Small intestine (tissue), 16 donors: Measurements from ENCODE around the gene DISP2. TPM values are rescaled to one million over a fixed set of nuclear protein-coding genes. Genes with fewer than 3 reads are reported as not detected.
A peak's percentile ranks its signal among the peaks of the same experiment; 100 is the strongest.

Source experiments
- DNase-seq, 2 donors: peaks; one replicate each; pipeline versions ENCODE4 v3.0.0 to v3.0.0-alpha.2; 2013
- FAIRE-seq: peaks from 2 replicates; lab custom pipeline; 2012; peaks lifted over from hg19 to GRCh38; lab: Jason Lieb, UNC
- H3K27ac ChIP-seq, 3 donors: one replicate each; pipeline ENCODE4 v1.5.1; 2013; ENCODE audit warnings: low read length in 2 of 3, mild to moderate bottlenecking in 2 of 3, control low read depth in 1 of 3, inconsistent platforms in 1 of 3, low read depth in 1 of 3, moderate library complexity in 1 of 3
- H3K27me3 ChIP-seq, 3 donors: one replicate each; pipeline ENCODE4 v1.6.1; 2013; ENCODE audit warnings: low read length in 3 of 3, inconsistent platforms in 1 of 3; ENCODE audit not compliant: control insufficient read depth in 3 of 3, insufficient read depth in 3 of 3
- H3K36me3 ChIP-seq, 3 donors: one replicate each; pipeline ENCODE4 v1.6.1; 2013; ENCODE audit warnings: low read length in 3 of 3, inconsistent platforms in 1 of 3, low read depth in 1 of 3, mild to moderate bottlenecking in 1 of 3, moderate library complexity in 1 of 3; ENCODE audit not compliant: control insufficient read depth in 3 of 3, insufficient read depth in 2 of 3
- H3K4me1 ChIP-seq, 3 donors: one replicate each; pipeline ENCODE4 v1.6.1; 2013; ENCODE audit warnings: low read length in 2 of 3, inconsistent platforms in 1 of 3, low read depth in 1 of 3, mild to moderate bottlenecking in 1 of 3, moderate library complexity in 1 of 3; ENCODE audit not compliant: control insufficient read depth in 3 of 3, insufficient read depth in 2 of 3
- H3K4me3 ChIP-seq, 3 donors: one replicate each; pipeline ENCODE4 v1.5.1; 2013; ENCODE audit warnings: low read length in 3 of 3, control low read depth in 1 of 3, inconsistent platforms in 1 of 3, low read depth in 1 of 3, mild to moderate bottlenecking in 1 of 3, moderate library complexity in 1 of 3
- H3K9me3 ChIP-seq, 2 donors: one replicate each; pipeline ENCODE4 v1.6.1; 2013; ENCODE audit warnings: low read depth in 1 of 2, low read length in 1 of 2; ENCODE audit not compliant: control insufficient read depth in 2 of 2, insufficient read depth in 1 of 2
- WGBS, 3 donors: extraction: QIAGEN DNeasy Blood & Tissue Kit; methylation state at CpG; one replicate each; pipeline ENCODE4 v1.1.7; 2013; 5-methylcytosine and 5-hydroxymethylcytosine counted together
- long read RNA-seq, 10 donors: transcript quantifications; one replicate each; lab custom pipeline, GENCODE V29; 2026
- polyA plus RNA-seq, 4 donors: library from polyadenylated mRNA; stranded (reverse) in 3 of 4; unstranded in 1 of 4; fragments of 200-250 nt in 3 of 4; fragments of 120-200 nt in 1 of 4; gene quantifications; one replicate each; pipeline versions ENCODE4 v1.2.1 to v1.2.3, GENCODE V29; 2013
- donor health status: healthy with polysubstance abuse.
- donor health status: control.
- donor health status: control.
- donor health status: Bipolar disorder and iron deficiency.
- donor health status: healthy.

Gene DISP2
- 10 to 100 TPM in 1 of 4 donors, 1 to 10 TPM in 3; 2.2 to 12.2 (median 5.1) TPM for polyA plus RNA-seq
- long read RNA-seq, donor 1 = 0 reads
- long read RNA-seq, donor 2 = 0 reads
- long read RNA-seq, donor 3 = 0 reads
- long read RNA-seq, donor 4 = 0 reads
- long read RNA-seq, donor 5 = 0 reads
- long read RNA-seq, donor 6, full-length matches to known transcripts = 1 of 1 reads
- long read RNA-seq, donor 6, partial matches to known transcripts = 0 of 1 reads
- long read RNA-seq, donor 6, other reads (novel, unspliced or antisense) = 0 of 1 reads
- long read RNA-seq, donor 7 = 0 reads
- long read RNA-seq, donor 8 = 0 reads
- long read RNA-seq, donor 9 = 0 reads
- long read RNA-seq, donor 10, partial matches to known transcripts = 0 of 1 reads
- long read RNA-seq, donor 10, other reads (novel, unspliced or antisense) = 0 of 1 reads

DNA sequence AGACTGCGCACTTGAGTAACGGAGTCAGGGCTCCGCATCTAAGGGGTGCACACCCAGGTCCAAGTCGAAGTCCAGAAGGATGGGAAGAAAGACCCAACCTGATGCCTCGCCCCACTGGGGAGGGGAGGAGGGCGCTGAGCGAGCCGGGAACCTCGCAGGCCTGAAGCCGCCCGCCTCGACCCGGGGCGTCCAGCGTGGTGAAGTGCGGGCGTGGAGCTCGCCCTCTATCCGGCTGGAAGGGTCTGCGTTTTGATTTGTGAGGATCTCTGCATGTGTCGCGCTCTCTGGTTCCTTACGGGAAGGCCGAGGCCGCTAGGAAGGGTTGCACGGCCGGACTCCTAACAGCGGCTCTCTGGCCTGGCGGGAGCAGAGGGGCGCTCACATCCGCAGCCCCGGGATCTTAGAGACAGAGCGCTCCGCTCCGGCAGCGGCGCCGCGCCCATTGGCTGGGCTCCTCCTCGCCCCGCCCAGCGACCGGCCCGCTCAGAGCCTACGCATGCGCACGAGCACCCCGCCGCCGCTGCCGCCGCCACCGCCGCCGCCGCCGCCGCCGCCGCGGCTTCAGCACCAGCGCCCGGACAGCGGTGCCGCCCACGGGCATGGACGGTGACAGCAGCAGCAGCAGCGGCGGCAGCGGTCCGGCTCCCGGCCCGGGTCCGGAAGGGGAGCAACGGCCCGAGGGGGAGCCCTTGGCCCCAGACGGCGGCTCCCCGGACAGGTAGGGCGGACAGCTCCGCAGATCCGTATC is at the start of gene DISP2:
DISP2 (plus strand) TSS at position 497 of the 748 bp plus-strand sequence; CDS start at position 600, 103 bp downstream.
- WGBS, 3 donors = 1 to 2% (median 2%) methylated on average over 52 to 82 of the region's 82 CpGs
- H3K4me3 ChIP-seq = peak within 1 kb of the TSS in 2 of 3 donors; percentile 41 to 46
- peaks cover 0 to 8% (median 0%) of the 10 kb centered on the region in 3 donors for H3K27me3 ChIP-seq
- H3K27ac ChIP-seq = peak within 1 kb of the TSS; percentile 36 to 83 (median 57)
- no peaks in the 10 kb centered on the region for H3K9me3 ChIP-seq
- H3K4me1 ChIP-seq = peaks cover 0 to 48% (median 3%) of the 10 kb centered on the region in 3 donors
- H3K36me3 ChIP-seq = peaks cover 0 to 44% (median 23%) of the 10 kb centered on the region in 3 donors
- no peak for FAIRE-seq
- DNase-seq = peak; percentile 95 to 96

DNA sequence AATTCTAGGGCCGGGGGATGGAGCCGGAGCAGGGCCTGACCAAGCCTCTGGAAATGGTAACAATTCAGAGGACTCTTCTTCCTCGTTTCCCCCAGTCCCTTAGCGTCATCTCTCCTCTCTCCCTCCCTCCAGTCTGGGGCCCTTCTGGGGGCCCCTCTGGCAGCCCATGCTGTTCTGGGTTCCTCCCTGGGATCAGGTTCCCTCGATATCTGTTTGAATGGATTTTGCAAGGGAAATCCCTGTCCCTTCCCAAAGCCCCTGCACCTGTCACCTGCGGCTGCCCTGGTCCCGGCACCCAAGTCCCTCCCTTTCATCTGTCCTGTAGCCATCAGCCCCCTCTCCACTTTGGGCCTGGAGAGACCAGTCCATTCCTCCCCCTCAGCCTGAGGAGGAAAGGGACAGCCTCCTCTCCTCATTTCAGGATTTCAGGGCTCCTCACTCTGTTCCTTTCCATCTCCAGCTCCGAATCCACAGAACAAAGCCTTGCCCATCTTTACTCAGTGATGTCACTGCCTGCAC is 48.6 kb upstream of the DISP2 start:
- peaks cover 0 to 5% (median 0%) of the 10 kb centered on the region in 3 donors for H3K4me1 ChIP-seq
- no peaks in the 10 kb centered on the region for H3K9me3 ChIP-seq
- WGBS, 3 donors = 84 to 85% (median 84%) methylated on average over 7 to 8 of the region's 8 CpGs
- DNase-seq = no peak
- H3K27ac ChIP-seq = no peak overlapping the region
- peaks cover 0 to 15% (median 0%) of the 10 kb centered on the region in 3 donors for H3K27me3 ChIP-seq
- FAIRE-seq = no peak
- H3K36me3 ChIP-seq = no peaks in the 10 kb centered on the region
- no peak overlapping the region for H3K4me3 ChIP-seq

- WGBS, 3 donors = 16 to 22% (median 20%) methylated on average over 4 of the region's 4 CpGs
- FAIRE-seq (no peak), DNase-seq (peak; percentile 45 to 63)
- Histone ChIP-seq H3K4me3 (no peak overlapping the region), H3K9me3 (no peaks in the 10 kb centered on the region), H3K27ac (no peak overlapping the region), H3K36me3 (no peaks in the 10 kb centered on the region), H3K4me1 (peaks cover 0 to 5% (median 0%) of the 10 kb centered on the region in 3 donors), H3K27me3 (peaks cover 0 to 14% (median 0%) of the 10 kb centered on the region in 3 donors)
These were observed 47.7 kb upstream of the DISP2 start for GRCh38 chr15:40310001-40310959.

DNA sequence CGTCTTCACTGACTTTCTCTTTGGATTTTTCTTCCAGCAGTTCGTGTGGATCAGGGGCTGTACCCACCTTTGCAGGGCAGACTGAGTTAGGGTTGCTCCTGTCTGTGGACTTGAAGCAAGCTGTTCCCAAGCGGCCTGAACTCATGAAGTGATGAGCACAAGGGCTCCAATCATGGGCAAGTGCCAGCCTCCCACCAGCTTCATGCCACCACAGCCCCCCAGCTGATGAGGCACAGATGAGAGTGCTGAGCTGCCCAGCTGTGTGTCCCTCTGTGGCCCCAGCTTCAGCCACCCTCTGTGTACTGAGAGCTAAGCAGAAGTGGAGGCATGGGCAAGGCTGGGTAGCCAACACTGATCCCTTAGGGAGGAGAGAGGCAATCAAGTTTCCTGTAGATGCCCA is 47.0 kb upstream of the DISP2 start:
- WGBS, 3 donors = 49 to 66% (median 55%) methylated on average over 3 of the region's 3 CpGs
- DNase-seq (no peak), FAIRE-seq (no peak)
- no peaks in the 10 kb centered on the region for H3K36me3 ChIP-seq
- peaks cover 0 to 14% (median 0%) of the 10 kb centered on the region in 3 donors for H3K27me3 ChIP-seq
- no peak overlapping the region for H3K4me3 ChIP-seq
- no peaks in the 10 kb centered on the region for H3K9me3 ChIP-seq
- H3K27ac ChIP-seq = no peak overlapping the region
- peaks cover 0 to 5% (median 0%) of the 10 kb centered on the region in 3 donors for H3K4me1 ChIP-seq

- DNase-seq (no peak), FAIRE-seq (no peak)
- Histone ChIP-seq H3K36me3 (no peaks in the 10 kb centered on the region), H3K27me3 (peaks cover 0 to 9% (median 0%) of the 10 kb centered on the region in 3 donors), H3K27ac (no peak overlapping the region), H3K4me1 (peaks cover 0 to 2% (median 0%) of the 10 kb centered on the region in 3 donors), H3K4me3 (no peak overlapping the region), H3K9me3 (no peaks in the 10 kb centered on the region)
- 87 to 91% (median 90%) methylated on average over 10 of the region's 10 CpGs for WGBS, 3 donors
These were observed 45.5 kb upstream of the DISP2 start for GRCh38 chr15:40312370-40313158.

GRCh38 chr15:40313531-40314398 is 44.3 kb upstream of the DISP2 start:
- WGBS, 3 donors = 23 to 39% (median 27%) methylated on average over 10 of the region's 10 CpGs
- no peak for FAIRE-seq

More at GRCh38 chr15:40313531-40314398, 44.3 kb upstream of the DISP2 start:
- Histone ChIP-seq H3K4me3 (no peak overlapping the region), H3K27me3 (peaks cover 0 to 9% (median 0%) of the 10 kb centered on the region in 3 donors), H3K27ac (no peak overlapping the region), H3K4me1 (no peaks in the 10 kb centered on the region), H3K9me3 (no peaks in the 10 kb centered on the region), H3K36me3 (no peaks in the 10 kb centered on the region)
- DNase-seq = peak; percentile 51 to 85
